IgD-negative memory B cell (primary cell): Measurements from ENCODE around the gene GAS7. TPM values are rescaled to one million over a fixed set of nuclear protein-coding genes. Genes with fewer than 3 reads are reported as not detected.

Experiments
- H3K27ac Mint-ChIP-seq, 3 donors: one replicate each; pipeline ENCODE4 v1.8.0; 2020 to 2022; ENCODE audit warnings: mild to moderate bottlenecking in 3 of 3, mixed read lengths in 3 of 3, moderate library complexity in 1 of 3
- H3K27me3 Mint-ChIP-seq: one replicate; pipeline ENCODE4 v1.8.0; 2021; ENCODE audit warnings: mixed read lengths
- H3K36me3 Mint-ChIP-seq: one replicate; pipeline ENCODE4 v1.8.0; 2020; ENCODE audit warnings: mild to moderate bottlenecking, mixed read lengths
- H3K4me1 Mint-ChIP-seq, 3 donors: one replicate each; pipeline ENCODE4 v1.8.0; 2020 to 2022; ENCODE audit warnings: mixed read lengths in 3 of 3, mild to moderate bottlenecking in 1 of 3
- H3K4me3 Mint-ChIP-seq, 4 donors: one replicate each; pipeline ENCODE4 v1.8.0; 2020 to 2022; ENCODE audit warnings: mild to moderate bottlenecking in 4 of 4, mixed read lengths in 4 of 4, moderate library complexity in 3 of 4
- H3K9me3 Mint-ChIP-seq, 3 donors: one replicate each; pipeline ENCODE4 v1.8.0; 2020 to 2021; ENCODE audit warnings: mixed read lengths in 3 of 3, mild to moderate bottlenecking in 1 of 3
- polyA plus RNA-seq: library from polyadenylated mRNA; unstranded; fragments of 300-500 nt; fragmentation: Illumina TruSeq; gene quantifications from one replicate; pipeline ENCODE4 v1.2.3, GENCODE V29; 2021

GAS7 gene
- polyA plus RNA-seq, 1 donor from 2014 or later: 1.7 TPM

GRCh38 chr17:9999919-10000695, 198.3 kb downstream of the GAS7 start:
- H3K27ac Mint-ChIP-seq: no peak overlapping the region
- peaks cover 2% of the 10 kb centered on the region for H3K36me3 Mint-ChIP-seq
- peaks cover 0 to 2% (median 0%) of the 10 kb centered on the region in 3 donors for H3K4me1 Mint-ChIP-seq
- H3K9me3 Mint-ChIP-seq: no peaks in the 10 kb centered on the region
- no peak overlapping the region for H3K4me3 Mint-ChIP-seq
- peaks cover 1% of the 10 kb centered on the region for H3K27me3 Mint-ChIP-seq

GRCh38 chr17:9998060-9998459, 200.3 kb downstream of the GAS7 start:
- Mint-ChIP-seq H3K36me3 (peaks cover 2% of the 10 kb centered on the region), H3K27ac (peak overlapping the region in 1 of 3 donors; percentile 27), H3K4me1 (peaks cover 0 to 2% (median 0%) of the 10 kb centered on the region in 3 donors), H3K4me3 (no peak overlapping the region), H3K27me3 (peaks cover 1% of the 10 kb centered on the region), H3K9me3 (no peaks in the 10 kb centered on the region)

GRCh38 chr17:9994761-9995160, 203.6 kb downstream of the GAS7 start:
- H3K9me3 Mint-ChIP-seq: peaks cover 1 to 3% (median 2%) of the 10 kb centered on the region in 3 donors

GRCh38 chr17:9991796-9992195, 206.6 kb downstream of the GAS7 start:
- Mint-ChIP-seq H3K27me3 (peaks cover 2% of the 10 kb centered on the region), H3K4me1 (peaks cover 0 to 6% (median 0%) of the 10 kb centered on the region in 3 donors), H3K27ac (no peak overlapping the region), H3K36me3 (no peaks in the 10 kb centered on the region), H3K9me3 (peaks cover 1 to 8% (median 2%) of the 10 kb centered on the region in 3 donors), H3K4me3 (peak overlapping the region in 1 of 4 donors; percentile 29)

More at GRCh38 chr17:9994761-9995160, 203.6 kb downstream of the GAS7 start:
- H3K27ac Mint-ChIP-seq: no peak overlapping the region
- H3K4me3 Mint-ChIP-seq: no peak overlapping the region
- H3K36me3 Mint-ChIP-seq: no peaks in the 10 kb centered on the region
- no peaks in the 10 kb centered on the region for H3K27me3 Mint-ChIP-seq
- no peaks in the 10 kb centered on the region for H3K4me1 Mint-ChIP-seq

GRCh38 chr17:9991351-9991750, 207.1 kb downstream of the GAS7 start:
- Mint-ChIP-seq H3K4me1 (peaks cover 0 to 8% (median 0%) of the 10 kb centered on the region in 3 donors), H3K27ac (no peak overlapping the region)

GRCh38 chr17:9987779-9988585, 210.4 kb downstream of the GAS7 start:
- H3K27ac Mint-ChIP-seq: no peak overlapping the region
- H3K9me3 Mint-ChIP-seq: peaks cover 1 to 8% (median 2%) of the 10 kb centered on the region in 3 donors
- peaks cover 0 to 8% (median 1%) of the 10 kb centered on the region in 3 donors for H3K4me1 Mint-ChIP-seq
- H3K36me3 Mint-ChIP-seq: no peaks in the 10 kb centered on the region
- peaks cover 2% of the 10 kb centered on the region for H3K27me3 Mint-ChIP-seq
- peak overlapping the region in 2 of 4 donors; percentile 54 to 79 for H3K4me3 Mint-ChIP-seq

More at GRCh38 chr17:9991351-9991750, 207.1 kb downstream of the GAS7 start:
- H3K4me3 Mint-ChIP-seq: no peak overlapping the region
- H3K36me3 Mint-ChIP-seq: no peaks in the 10 kb centered on the region
- peaks cover 2% of the 10 kb centered on the region for H3K27me3 Mint-ChIP-seq
- H3K9me3 Mint-ChIP-seq: peaks cover 1 to 8% (median 2%) of the 10 kb centered on the region in 3 donors

GRCh38 chr17:9986754-9987382, 211.5 kb downstream of the GAS7 start:
- Mint-ChIP-seq H3K27me3 (peaks cover 2% of the 10 kb centered on the region), H3K9me3 (peaks cover 0 to 4% (median 0%) of the 10 kb centered on the region in 3 donors), H3K4me3 (no peak overlapping the region), H3K27ac (no peak overlapping the region), H3K36me3 (no peaks in the 10 kb centered on the region), H3K4me1 (peaks cover 0 to 8% (median 1%) of the 10 kb centered on the region in 3 donors)

- Mint-ChIP-seq H3K4me1 (peaks cover 0 to 8% (median 1%) of the 10 kb centered on the region in 3 donors), H3K27me3 (peaks cover 2% of the 10 kb centered on the region), H3K27ac (no peak overlapping the region), H3K4me3 (peak overlapping the region in 1 of 4 donors; percentile 56), H3K36me3 (no peaks in the 10 kb centered on the region), H3K9me3 (peaks cover 0 to 4% (median 0%) of the 10 kb centered on the region in 3 donors)
Observed at GRCh38 chr17:9985646-9986045, 212.8 kb downstream of the GAS7 start.

- Mint-ChIP-seq H3K36me3 (no peaks in the 10 kb centered on the region), H3K4me1 (peaks cover 0 to 8% (median 1%) of the 10 kb centered on the region in 3 donors), H3K27me3 (peaks cover 3% of the 10 kb centered on the region), H3K9me3 (peaks cover 0 to 4% (median 0%) of the 10 kb centered on the region in 3 donors), H3K27ac (no peak overlapping the region), H3K4me3 (no peak overlapping the region)
Observed at GRCh38 chr17:9984768-9985167, 213.6 kb downstream of the GAS7 start.

GRCh38 chr17:9982159-9982558, 216.2 kb downstream of the GAS7 start:
- Mint-ChIP-seq H3K27ac (no peak overlapping the region), H3K4me1 (peaks cover 0 to 3% (median 1%) of the 10 kb centered on the region in 3 donors), H3K36me3 (no peaks in the 10 kb centered on the region), H3K9me3 (no peaks in the 10 kb centered on the region), H3K27me3 (peaks cover 1% of the 10 kb centered on the region), H3K4me3 (no peak overlapping the region)

GRCh38 chr17:9981344-9981915, 217.0 kb downstream of the GAS7 start:
- H3K9me3 Mint-ChIP-seq: no peaks in the 10 kb centered on the region
- H3K27ac Mint-ChIP-seq: no peak overlapping the region
- H3K4me3 Mint-ChIP-seq: no peak overlapping the region
- H3K36me3 Mint-ChIP-seq: no peaks in the 10 kb centered on the region
- H3K27me3 Mint-ChIP-seq: peaks cover 1% of the 10 kb centered on the region
- peaks cover 0 to 1% (median 0%) of the 10 kb centered on the region in 3 donors for H3K4me1 Mint-ChIP-seq

GRCh38 chr17:9979463-9979995, 218.9 kb downstream of the GAS7 start:
- Mint-ChIP-seq H3K4me3 (no peak overlapping the region), H3K4me1 (peaks cover 0 to 2% (median 0%) of the 10 kb centered on the region in 3 donors)

GRCh38 chr17:9977180-9977575, 221.2 kb downstream of the GAS7 start:
- H3K4me3 Mint-ChIP-seq: no peak overlapping the region
- peaks cover 0 to 2% (median 0%) of the 10 kb centered on the region in 3 donors for H3K4me1 Mint-ChIP-seq
- H3K27me3 Mint-ChIP-seq: peaks cover 1% of the 10 kb centered on the region
- H3K36me3 Mint-ChIP-seq: no peaks in the 10 kb centered on the region
- H3K9me3 Mint-ChIP-seq: no peaks in the 10 kb centered on the region
- H3K27ac Mint-ChIP-seq: peak overlapping the region in 1 of 3 donors; percentile 1

More at GRCh38 chr17:9979463-9979995, 218.9 kb downstream of the GAS7 start:
- no peak overlapping the region for H3K27ac Mint-ChIP-seq
- no peaks in the 10 kb centered on the region for H3K36me3 Mint-ChIP-seq
- H3K9me3 Mint-ChIP-seq: no peaks in the 10 kb centered on the region
- H3K27me3 Mint-ChIP-seq: peaks cover 1% of the 10 kb centered on the region
